H1 (cell line): ENCODE data around the gene ARMC5.

Experiments
- CEBPB ChIP-seq: IDR thresholded peaks from 2 replicates; pipeline ENCODE4 v1.6.1; 2012; ENCODE audit warnings: low read depth, low read length
- CTCF ChIP-seq, 3 experiments: IDR thresholded peaks; 1 replicate in 2 of 3; 2 replicates in 1 of 3; pipeline versions ENCODE4 v1.5.1 to v1.6.1; 2011; ENCODE audit warnings: low read length in 3 of 3, mild to moderate bottlenecking in 3 of 3, inconsistent platforms in 2 of 3, low read depth in 1 of 3, moderate library complexity in 1 of 3; ENCODE audit not compliant: insufficient read depth in 1 of 3; ENCODE audit errors: control extremely low read depth in 1 of 3
- E2F6 ChIP-seq: IDR thresholded peaks from 2 replicates; pipeline ENCODE4 v1.6.1; 2012; ENCODE audit warnings: inconsistent platforms
- EP300 ChIP-seq, 2 experiments: IDR thresholded peaks; 1 replicate in 1 of 2; 2 replicates in 1 of 2; pipeline ENCODE4 v1.6.1; 2011 to 2012; ENCODE audit warnings: low read depth in 2 of 2, low read length in 2 of 2, mild to moderate bottlenecking in 2 of 2, borderline replicate concordance in 1 of 2, inconsistent platforms in 1 of 2, moderate library complexity in 1 of 2
- GTF2F1 ChIP-seq: IDR thresholded peaks from 2 replicates; pipeline ENCODE4 v1.6.1; 2012; ENCODE audit warnings: low read depth, low read length, improper control_type of control experiment, borderline replicate concordance
- HDAC2 ChIP-seq, 2 experiments: fragments of 300-600 bp in 1 of 2; sonication (generic) in 1 of 2; IDR thresholded peaks; 2 replicates each; pipeline ENCODE4 v1.6.1; 2011 to 2012; ENCODE audit warnings: low read depth in 2 of 2, low read length in 2 of 2, mild to moderate bottlenecking in 2 of 2, moderate library complexity in 2 of 2, borderline replicate concordance in 1 of 2, inconsistent platforms in 1 of 2
- JUN ChIP-seq: IDR thresholded peaks from 2 replicates; pipeline ENCODE4 v1.6.1; 2011; ENCODE audit warnings: low read depth, mild to moderate bottlenecking, improper control_type of control experiment, low read length
- POLR2A ChIP-seq, 2 experiments: IDR thresholded peaks; 1 replicate in 1 of 2; 2 replicates in 1 of 2; pipeline ENCODE4 v1.6.1; 2011; ENCODE audit warnings: low read depth in 2 of 2, low read length in 2 of 2, mild to moderate bottlenecking in 2 of 2; ENCODE audit errors: control extremely low read depth in 1 of 2
- POLR2AphosphoS5 ChIP-seq: IDR thresholded peaks from 2 replicates; pipeline ENCODE4 v1.6.1; 2011; ENCODE audit warnings: low read depth, low read length
- TAF7 ChIP-seq: optimal IDR thresholded peaks from 2 replicates; pipeline ENCODE3; 2011; ENCODE audit warnings: low read depth, mild to moderate bottlenecking, inconsistent platforms, low read length, moderate library complexity, borderline replicate concordance
- TF ChIP-seq, protein P1 (sequence below): IDR thresholded peaks from 2 replicates; pipeline ENCODE4 v1.6.1; 2011; ENCODE audit warnings: low read length, improper control_type of control experiment

DNA sequence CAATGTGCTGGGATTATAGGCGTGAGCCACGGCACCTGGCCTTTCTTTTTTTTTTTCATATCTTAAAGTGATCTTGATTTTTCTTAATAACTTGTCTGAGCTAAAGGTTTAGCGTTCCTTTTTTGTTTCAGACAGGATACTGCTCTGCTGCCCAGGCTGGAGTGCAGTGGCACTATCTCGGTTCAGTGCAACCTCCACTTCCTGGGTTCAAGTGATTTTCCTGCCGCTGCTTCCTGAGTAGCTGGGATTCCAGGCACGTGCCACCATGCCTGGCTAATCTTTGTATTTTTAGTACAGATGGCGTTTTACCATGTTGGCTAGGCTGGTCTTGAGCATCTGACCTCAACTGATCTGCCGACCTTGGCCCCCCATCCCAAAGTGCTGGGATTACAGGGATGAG is 44.9 kb downstream of the ARMC5 start:
- TF ChIP-seq EP300 (IDR thresholded peaks at IDR 0.05; ENCODE audit: borderline replicate concordance in 1 of 2, low read depth in 2 of 2, low read length in 2 of 2): no peak
- TF ChIP-seq HDAC2 (IDR thresholded peaks at IDR 0.05; ENCODE audit: borderline replicate concordance in 1 of 2, low read depth in 2 of 2, low read length in 2 of 2): no peak
- no peak for TF ChIP-seq CTCF (IDR thresholded peaks at IDR 0.05; ENCODE audit: control extremely low read depth in 1 of 3, insufficient read depth in 1 of 3, low read depth in 1 of 3, low read length in 3 of 3)
- TF ChIP-seq, protein P1, sequence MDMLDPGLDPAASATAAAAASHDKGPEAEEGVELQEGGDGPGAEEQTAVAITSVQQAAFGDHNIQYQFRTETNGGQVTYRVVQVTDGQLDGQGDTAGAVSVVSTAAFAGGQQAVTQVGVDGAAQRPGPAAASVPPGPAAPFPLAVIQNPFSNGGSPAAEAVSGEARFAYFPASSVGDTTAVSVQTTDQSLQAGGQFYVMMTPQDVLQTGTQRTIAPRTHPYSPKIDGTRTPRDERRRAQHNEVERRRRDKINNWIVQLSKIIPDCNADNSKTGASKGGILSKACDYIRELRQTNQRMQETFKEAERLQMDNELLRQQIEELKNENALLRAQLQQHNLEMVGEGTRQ: no peak
- TF ChIP-seq JUN: no peak
- no peak for TF ChIP-seq POLR2A (IDR thresholded peaks at IDR 0.05; ENCODE audit: control extremely low read depth in 1 of 2, low read depth in 2 of 2, low read length in 2 of 2)
- TF ChIP-seq GTF2F1: no peak
- no peak for TF ChIP-seq TAF7
- TF ChIP-seq POLR2AphosphoS5: no peak
- no peak for TF ChIP-seq CEBPB
- TF ChIP-seq E2F6: no peak
